ELR (cell line): ENCODE data around the gene UMAD1.
"Not testable (repeated sequence)": the region's sequence is repeated elsewhere in the genome, so short reads cannot be mapped to it uniquely, and the experiment has no call there.

Source experiments
- DNase-seq: peaks from one replicate; pipeline ENCODE4 v3.0.0-alpha.2; 2015; ENCODE audit warnings: low read depth

The UMAD1 gene

DNA sequence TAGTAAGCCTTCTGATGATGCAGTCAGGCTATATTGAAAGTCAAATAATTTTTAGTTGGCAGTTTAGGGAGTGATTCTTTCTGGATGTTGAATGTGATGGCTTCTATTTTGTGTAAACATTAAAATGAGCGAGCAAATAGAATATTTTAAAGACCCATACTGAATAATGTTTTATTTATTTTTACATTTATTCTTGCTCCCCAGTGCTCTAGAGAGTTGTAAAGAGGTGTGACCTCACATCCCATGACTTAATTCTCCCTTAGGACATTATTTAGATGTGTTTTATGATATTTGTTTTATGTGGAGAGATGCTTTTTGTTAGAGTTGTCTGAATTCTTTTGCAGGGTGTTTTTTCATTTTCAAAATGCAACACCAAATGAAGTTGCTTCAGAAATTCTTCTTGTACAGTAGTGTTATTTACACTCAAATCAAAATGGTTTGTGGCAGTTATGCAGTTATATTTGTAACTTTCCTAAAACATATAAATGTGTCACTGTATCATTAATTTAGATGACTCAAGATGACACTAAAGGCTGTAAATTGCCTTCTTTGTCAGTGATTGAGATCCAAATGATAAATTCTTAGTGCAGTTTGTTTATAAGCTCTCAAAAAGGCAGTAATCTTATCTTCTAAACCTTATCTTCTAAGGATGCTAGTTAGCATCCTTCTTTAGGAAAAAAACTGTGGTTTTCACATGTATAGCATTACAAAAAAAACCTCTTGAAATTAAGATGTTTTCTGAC, 12.4 kb downstream of the UMAD1 start:
- DNase-seq: no peak

DNA sequence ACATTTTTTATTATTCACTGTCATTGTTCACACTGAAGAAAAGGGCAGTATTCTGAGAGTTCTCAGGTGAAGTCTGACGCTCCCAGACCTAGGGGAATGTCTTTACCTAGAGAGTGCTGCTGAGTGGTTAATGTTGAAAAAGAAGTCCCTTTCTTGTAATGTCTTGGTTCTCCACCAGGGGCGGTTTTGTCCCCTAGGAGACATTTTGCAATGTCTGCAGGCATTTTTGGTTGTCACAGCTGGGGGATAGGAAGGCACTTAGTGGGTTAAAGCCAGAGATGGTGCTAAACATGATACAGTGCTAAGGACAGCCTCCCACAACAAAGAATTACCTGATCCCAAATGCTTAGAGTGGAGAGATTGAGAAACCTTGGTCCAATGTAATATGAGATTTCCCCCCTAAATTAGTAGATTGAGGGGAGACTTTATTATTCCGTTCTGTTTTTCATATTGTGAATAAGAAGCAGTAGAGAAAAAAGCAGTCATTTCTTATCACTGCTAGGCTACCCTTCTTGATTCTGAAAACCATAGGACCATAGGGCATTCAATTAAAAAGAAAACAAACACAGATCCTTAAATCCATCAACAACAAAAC, 13.1 kb downstream of the UMAD1 start:
- peak; percentile 47 for DNase-seq

DNA sequence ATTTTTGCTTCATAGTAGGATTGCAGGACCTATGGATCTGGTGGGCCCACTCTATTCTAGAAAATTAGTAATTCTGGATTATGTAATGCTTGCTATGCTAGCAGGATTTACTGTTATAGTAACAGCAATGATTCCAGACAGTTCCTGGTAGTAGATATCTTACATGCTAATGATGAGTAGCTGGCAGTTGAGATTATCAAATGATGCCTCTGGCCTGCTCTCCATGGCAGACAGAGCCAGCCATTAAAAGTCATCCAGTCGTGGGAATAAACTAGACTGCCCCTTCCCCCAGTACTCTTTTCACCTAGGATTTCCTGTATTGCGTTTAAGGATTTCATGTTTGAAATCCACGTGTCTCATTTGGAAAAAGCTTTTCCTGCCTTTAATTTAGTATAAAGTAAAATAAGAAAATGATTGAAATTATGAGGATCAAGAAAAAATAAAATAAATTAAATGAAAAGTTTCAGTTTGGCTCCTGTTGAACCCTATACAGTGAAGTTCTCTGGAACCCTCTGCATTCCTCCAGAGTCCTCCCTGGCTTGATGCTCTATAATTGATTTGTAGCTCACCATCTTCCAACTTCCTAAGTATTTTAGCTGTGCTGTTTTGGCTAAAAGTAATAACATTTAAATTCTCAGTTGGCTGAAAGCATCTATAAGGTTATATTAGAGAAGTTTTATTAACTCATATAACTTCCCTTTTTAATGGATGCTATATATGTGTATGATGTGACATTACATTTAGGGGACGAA, 14.6 kb downstream of the UMAD1 start:
- no peak for DNase-seq

DNA sequence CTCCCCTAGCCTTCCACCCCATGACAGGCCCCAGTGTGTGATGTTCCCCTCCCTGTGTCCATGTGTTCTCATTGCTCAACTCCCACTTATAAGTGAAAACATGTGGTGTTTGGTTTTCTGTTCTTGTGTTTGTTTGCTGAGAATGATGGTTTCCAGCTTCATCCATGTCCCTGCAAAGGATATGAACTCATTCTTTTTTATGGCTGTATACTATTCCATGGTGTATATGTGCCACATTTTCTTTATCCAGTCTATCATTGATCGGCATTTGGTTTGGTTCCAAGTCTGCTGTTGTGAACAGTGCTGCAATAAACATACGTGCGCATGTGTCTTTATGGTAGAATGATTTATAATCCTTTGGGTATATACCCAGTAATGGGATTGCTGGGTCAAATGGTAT, 15.9 kb downstream of the UMAD1 start:
- DNase-seq: not testable (repeated sequence)

DNA sequence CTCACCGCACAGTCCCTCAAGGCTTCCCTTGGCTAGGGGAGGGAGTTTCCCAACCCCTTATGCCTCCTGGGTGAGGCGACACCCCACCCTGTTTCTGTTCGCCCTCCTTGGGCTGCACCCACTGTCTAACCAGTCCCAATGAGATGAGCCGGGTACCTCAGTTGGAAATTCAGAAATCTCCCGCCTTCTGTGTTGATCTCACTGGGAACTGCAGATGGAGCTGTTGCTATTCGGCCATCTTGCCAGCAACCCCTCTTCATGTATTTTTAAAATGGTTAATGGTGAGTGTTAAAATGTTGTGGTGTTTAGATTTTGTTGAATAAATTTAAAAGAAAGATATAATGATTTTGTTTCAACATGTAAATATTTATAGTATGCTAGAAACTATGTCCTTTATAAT, 22.0 kb downstream of the UMAD1 start:
- DNase-seq: peak; percentile 40

DNA sequence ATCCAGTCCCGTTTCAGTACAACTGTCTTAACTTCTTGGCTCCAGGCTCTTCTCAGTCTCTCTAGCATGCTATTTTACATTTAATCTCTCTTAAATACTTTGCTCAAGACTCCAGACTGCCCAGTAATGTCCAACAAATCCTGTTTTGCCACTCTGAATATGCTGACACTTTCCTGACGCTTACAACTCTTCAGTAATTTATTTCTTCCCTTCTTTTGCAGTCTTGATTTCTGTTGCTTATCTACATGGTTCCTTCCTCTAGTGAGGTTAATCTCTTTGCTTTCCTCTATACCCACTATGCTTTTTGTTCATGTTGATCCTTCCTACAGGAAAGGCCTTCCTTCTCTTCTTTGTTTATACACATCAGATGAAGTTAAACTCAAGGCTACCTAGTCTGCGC, 23.7 kb downstream of the UMAD1 start:
- no peak for DNase-seq

DNA sequence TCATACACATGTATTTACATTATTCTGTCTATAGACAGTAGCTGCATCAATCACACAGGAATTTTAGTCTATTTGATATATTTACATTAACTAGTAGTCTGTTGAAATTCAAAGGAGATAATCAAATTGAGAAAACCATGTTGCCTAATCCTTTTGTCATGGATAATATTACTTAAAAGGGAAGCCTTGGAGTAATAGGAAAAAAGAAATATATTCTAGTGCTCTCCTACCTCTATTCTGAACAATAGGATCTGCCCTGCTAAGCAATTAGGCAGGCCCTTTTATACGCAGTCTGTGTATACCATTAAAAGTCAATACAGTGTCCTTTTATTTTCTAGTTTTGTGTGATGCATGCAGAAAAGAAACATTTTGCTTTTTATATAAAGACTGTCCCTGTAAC, 24.5 kb downstream of the UMAD1 start:
- no peak for DNase-seq

DNA sequence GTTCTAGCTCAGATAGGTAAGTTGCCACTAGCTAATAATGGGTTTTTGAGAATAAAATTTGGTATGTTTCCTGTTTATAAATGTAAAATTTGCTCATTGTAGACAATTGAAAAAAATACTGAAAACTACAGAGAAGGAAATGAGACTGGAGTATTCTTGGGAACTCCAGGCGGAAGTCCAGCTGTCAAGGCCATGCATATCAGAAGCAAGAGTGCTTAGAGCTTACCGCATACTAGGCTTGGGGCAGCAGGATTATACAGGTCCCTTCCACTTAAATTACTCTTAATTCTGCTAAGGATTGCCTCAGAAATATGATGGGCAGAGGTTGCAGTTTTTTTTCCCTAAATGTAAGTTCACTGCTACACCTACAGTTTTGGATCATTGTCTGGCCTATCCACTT, 26.6 kb downstream of the UMAD1 start:
- no peak for DNase-seq

DNA sequence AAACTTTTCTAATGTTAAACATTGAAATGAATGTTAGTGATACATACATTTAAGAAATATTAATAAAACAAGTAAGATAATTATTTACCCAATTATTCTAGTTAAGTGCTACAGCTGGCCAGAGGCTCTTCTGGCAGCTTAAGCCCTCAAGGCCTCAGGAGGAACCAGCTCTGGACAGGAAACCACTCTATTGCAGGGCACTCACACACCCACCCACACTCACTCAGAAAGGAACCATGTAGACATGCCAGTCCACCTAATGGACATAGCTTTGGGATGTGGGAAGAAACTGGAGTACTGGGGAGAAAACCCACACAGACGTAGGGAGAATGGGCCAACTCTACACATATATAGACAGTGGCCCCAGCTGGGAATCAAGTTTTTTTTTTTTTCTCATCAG, 28.2 kb downstream of the UMAD1 start:
- no peak for DNase-seq

DNA sequence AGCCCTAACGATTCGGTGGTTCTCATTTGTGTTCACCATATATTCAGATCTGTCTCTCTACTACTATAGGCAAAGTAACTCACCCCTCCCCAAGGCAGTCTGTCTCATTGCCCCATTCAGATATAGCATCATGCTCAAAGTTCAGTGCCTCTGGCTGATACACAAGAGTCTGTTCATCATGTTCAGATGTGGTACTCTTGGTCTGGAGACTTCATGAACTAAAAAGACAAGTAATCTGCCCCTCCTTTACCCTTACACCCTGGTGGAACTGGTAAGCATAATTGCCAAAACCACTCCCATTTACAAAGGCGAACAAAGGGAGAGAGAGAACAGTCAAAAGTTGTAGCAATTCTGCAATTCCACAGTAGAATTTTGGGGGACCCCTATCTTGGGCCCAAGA, 29.9 kb downstream of the UMAD1 start:
- DNase-seq: no peak

DNA sequence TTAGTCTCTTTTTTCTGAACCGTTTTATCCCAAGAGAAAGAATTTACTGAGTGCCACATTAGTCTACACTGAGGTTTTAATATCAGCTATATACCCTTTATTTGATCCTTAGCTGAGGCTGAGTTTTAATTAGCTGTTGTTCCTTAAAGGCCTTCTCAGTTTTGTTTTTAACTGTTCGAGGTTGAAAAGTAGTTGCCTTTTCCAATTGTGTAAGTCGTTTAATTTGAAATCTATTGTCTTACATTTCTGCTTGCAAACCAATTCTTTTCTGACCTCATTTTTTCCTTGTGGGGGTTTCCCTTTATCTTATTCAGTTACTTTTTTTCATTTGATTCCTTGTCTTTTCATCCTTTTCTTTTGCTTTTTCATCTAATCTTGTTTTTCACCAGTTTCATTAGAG, 30.8 kb downstream of the UMAD1 start:
- no peak for DNase-seq

DNA sequence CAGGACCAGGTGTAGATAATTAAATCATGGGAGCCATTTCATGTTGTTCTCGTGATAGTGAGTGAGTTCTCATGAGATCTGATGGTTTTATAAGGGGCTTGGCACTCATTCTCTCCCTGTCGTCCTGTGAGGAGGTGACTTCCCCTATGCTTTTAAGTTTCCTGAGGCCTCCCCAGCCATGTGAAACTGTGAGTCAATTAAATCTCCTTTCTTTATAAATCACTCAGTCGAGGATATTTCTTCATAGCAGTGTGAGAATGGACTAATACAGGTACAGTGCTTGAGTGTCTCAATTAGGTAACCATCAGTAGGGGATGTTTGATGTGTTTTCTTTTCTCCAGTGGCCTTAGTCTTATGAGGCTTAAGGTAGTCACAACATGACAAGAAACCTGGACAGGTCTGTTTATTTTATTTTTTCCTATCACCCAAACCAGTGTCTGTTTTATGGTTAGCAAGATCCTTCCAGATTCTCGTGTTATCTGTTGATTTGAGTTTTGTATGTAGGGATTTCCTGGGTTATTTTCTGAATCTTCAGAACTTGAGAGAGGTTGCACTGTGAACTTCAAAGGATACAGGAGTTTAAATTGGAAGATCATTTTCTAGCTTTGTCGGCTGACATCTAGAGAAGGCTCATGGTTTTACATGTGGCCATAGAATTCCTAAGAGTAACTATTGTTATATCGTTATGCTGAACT, 32.1 kb downstream of the UMAD1 start:
- no peak for DNase-seq

DNA sequence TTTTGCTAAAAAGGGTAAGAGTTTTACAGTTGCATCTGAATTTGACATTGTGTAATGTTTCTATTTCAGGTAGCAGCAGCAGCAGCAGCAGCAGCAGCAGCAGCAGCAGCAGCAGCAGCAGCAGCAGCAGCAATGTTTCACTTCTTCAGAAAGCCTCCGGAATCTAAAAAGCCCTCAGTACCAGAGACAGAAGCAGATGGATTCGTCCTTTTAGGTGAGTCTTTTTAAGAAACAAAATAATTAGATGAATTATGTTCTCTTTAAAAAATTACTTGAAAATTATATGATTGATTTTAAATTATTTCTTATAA, 32.6 kb downstream of the UMAD1 start:
- DNase-seq: no peak

DNA sequence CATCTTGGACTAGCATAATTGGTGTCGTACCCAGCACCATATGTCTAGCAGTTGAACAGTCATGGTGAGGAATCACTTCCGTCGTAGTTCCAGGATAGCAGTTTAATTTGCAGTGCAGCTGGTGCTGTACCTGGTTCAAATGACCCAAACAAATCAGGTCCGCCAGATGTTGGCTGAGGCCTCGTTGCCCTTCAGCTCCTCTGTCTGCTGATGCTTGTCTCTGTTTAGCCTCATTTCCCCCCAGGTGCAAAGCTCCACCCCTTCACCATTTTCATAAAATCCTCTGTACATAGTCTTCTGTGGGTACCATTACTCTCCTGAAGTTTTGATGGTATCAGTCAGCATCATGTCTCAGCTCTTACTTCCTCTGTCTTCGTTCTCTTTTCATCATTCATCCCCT, 35.1 kb downstream of the UMAD1 start:
- DNase-seq: no peak

DNA sequence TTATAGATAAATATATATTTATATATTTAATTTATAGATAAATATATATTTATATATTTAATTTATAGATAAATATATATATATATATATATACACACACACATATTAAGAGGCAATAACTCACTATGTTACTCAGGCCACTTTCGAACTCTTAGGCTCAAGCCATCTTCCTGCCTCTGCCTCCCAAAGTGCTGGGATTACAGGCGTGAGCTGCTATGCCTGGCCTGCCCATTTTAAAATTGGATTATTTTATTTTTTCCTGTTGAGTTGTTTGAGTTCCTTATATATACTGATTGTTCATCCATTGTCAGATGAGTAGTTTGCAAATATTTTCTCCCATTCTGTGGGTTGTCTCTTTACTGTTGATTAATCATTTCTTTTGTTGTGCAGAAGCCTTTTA, 39.1 kb downstream of the UMAD1 start:
- DNase-seq: not testable (repeated sequence)

DNA sequence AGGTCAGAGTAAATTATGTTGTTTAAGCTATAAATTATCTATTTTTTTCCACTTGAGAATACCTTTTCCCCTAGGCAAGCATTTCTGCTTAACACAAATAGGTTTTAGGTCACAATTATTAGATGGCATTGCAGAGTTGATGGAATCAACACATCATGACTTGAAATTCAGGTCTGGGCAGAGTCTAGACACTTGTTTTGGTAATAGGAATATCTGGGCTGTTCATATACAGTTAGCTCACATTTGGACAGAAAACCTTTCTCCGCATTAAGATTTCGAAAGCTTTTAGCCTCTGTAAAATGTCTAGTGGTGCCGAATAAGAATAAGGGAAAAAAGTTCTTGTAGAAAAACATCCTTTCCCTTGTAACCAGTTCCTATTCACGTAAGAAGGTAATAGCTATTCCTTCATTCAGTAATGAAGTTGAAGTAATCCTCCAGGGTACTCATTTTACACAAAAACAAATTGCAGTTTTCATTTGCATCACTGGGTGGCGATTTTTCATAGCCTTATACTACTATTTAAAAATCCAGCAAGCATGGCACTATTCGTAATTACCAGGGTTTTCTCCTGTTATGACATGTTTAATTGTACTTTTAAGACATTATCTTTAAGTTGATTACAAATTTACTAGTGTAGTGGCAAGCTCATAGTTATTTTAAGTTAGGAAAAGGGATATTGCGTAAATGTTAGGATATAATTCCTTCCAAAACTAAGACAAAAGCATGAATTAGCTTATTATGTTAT, 40.8 kb downstream of the UMAD1 start:
- DNase-seq: peak; percentile 71

DNA sequence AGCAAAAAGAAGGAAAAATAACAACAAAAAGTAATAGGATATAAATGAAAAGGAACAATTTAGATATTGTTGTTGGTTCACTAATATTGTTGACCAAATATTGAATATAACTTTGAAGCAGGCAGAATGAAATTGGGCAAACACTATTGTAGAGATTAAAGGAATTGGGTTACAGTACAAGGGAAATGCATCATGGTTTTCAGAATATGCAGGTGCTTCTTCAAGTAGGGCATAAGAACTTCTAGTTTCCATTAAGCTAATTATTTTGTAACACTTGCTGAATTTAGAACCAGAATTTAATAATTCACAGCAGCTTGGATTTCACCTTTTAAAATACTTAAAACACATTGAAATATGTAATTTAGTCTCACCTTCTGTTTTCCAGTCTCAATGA, 41.4 kb downstream of the UMAD1 start:
- DNase-seq: no peak

DNA sequence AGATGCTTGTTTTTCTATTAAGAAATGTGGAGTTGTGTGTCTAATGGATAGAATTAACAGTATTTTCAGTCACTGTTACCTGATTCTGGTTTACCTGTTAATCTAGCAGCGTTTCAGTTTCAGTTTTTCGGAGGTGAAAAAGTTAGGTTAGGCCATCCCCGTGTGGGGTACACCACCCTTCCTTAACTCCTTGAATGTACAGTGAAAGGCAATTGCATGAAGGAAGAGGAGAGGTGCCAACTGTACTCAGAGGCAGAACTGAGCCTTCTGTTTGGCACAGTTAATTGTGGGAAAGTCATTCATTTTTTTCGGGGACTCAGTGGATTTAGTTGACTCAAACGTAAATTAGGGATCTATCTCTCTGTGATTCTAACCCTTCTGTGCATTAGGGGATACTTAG, 42.3 kb downstream of the UMAD1 start:
- no peak for DNase-seq

DNA sequence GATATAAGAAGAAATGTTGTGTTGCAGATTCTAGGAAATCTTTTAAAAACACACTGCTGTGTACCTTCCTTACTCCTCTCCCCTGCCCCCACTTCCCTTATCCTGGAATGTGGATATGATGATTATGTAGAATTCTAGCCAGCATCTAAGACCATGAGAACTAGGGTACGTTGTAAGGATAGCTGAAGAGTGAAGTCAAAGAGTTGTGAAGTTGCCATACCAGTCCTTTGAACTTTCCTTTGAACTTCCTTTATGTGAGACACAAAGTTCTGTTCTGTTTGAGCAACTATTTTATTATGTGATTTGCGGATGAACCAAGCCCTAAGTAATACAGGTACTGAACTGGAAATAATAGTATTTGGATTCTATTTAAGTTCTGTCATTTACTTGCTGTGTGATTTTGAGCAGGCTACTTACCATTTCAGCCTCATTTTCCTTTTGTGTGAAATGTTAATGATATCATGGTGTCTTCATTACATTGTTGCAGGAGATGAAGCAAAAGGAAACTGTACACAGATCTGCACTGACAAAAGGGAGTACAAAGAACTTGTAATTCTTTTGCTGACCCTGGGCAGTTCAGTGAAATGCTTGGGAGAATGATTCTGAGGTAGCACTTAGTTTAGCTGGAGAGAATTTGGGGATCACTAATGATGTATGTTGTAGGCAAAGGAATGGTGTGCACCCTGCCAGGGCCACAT, 46.4 kb downstream of the UMAD1 start:
- no peak for DNase-seq

DNA sequence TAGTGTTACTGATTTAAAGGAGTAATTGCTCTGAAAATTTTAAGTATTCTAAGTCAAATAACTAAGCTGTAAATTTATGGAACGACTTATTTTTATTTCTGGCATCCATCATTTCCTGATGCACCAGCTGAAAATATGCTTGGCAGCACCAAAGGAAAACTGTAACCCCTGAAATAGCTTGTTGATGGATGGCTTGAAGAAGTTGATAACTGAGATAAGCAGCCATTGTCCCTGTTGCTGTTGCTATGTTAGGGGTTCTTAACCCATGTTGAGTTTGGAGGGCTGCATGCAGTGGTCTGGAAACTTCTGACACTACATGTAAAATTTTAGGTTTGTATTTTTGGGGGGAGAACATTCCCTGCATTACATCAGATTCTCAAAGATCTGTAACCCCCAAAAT, 47.2 kb downstream of the UMAD1 start:
- no peak for DNase-seq

DNA sequence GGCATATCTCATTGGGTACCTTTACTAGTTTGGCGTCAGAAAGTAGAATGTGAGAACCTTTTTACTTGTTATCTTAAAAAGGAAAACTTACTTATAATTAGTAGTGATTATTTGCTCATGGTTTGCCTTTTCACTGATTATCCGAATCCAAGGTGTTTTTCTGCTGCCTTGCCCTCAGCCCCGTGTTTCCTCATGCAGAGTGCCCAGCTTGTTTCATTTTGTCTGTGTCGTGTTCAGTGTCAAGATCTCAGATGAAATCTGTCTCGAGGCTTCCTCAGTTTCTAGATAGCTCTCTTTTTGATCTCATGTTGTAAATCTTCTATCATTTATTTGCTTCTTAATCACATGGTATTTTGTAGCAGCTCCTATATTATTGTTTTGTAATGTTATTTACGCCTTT, 47.8 kb downstream of the UMAD1 start:
- no peak for DNase-seq

DNA sequence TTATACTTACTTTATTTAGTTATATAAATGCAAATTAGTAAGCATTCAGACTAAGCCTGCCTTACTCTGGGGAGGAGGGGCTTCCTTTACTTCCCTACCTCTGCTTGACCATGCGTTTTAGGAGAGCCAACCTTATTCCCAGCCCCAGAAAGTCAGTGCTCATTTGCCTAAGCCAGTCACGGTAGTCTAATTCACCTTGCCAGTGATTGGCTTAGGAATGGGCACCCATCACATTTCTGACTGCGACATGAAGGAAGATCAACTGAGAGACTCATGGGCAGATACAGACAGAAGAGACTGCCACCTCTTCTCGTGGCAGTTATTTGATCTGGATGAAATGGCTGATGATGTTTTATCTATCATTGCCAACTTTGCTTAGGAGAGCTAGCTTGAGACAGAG, 48.4 kb downstream of the UMAD1 start:
- no peak for DNase-seq
